H9 (cell line): ENCODE results near the gene PITX1. TPM values are rescaled to one million over a fixed set of nuclear protein-coding genes. Genes with fewer than 3 reads are reported as not detected.

ENCODE experiments used
- DNase-seq: peaks from one replicate; pipeline ENCODE4 v3.0.0-alpha.2; 2017
- H2AFZ ChIP-seq: one replicate; pipeline ENCODE4 v1.6.1; 2013; ENCODE audit warnings: mild to moderate bottlenecking, low read length, control low read depth, moderate library complexity
- H2AK5ac ChIP-seq: 2 replicates; pipeline ENCODE4 v1.6.1; 2013; ENCODE audit warnings: low read length, control low read depth, mixed read lengths; ENCODE audit not compliant: insufficient read length
- H2BK120ac ChIP-seq: one replicate; pipeline ENCODE4 v1.6.1; 2013; ENCODE audit warnings: low read depth, mild to moderate bottlenecking, low read length, control low read depth, inconsistent platforms; ENCODE audit not compliant: poor library complexity, severe bottlenecking
- H2BK12ac ChIP-seq: 2 replicates; pipeline ENCODE4 v1.6.1; 2013; ENCODE audit warnings: low read length, control low read depth, mixed read lengths, low read depth; ENCODE audit not compliant: insufficient read length
- H2BK15ac ChIP-seq: 2 replicates; pipeline ENCODE4 v1.6.1; 2013; ENCODE audit warnings: low read depth, low read length, control low read depth
- H2BK20ac ChIP-seq: one replicate; pipeline ENCODE4 v1.6.1; 2013; ENCODE audit warnings: low read depth, mild to moderate bottlenecking, low read length, control low read depth, inconsistent platforms; ENCODE audit not compliant: poor library complexity, severe bottlenecking
- H2BK5ac ChIP-seq: 2 replicates; pipeline ENCODE4 v1.6.1; 2013; ENCODE audit warnings: low read length, control low read depth, mixed read lengths; ENCODE audit not compliant: insufficient read length
- H3K14ac ChIP-seq: 2 replicates; pipeline ENCODE4 v1.6.1; 2013; ENCODE audit warnings: low read length, control low read depth; ENCODE audit not compliant: insufficient read depth
- H3K18ac ChIP-seq: 2 replicates; pipeline ENCODE4 v1.6.1; 2013; ENCODE audit warnings: low read depth, mild to moderate bottlenecking, mixed read lengths, low read length, control low read depth; ENCODE audit not compliant: insufficient read length
- H3K23ac ChIP-seq: 2 replicates; pipeline ENCODE4 v1.6.1; 2013; ENCODE audit warnings: low read length, control low read depth, mixed read lengths, low read depth; ENCODE audit not compliant: insufficient read length
- H3K23me2 ChIP-seq: 2 replicates; pipeline ENCODE4 v1.6.1; 2013; ENCODE audit warnings: low read depth, mild to moderate bottlenecking, mixed read lengths, low read length, control low read depth; ENCODE audit not compliant: insufficient read length, poor library complexity, severe bottlenecking
- H3K27ac ChIP-seq: 2 replicates; pipeline ENCODE4 v1.5.1; 2013; ENCODE audit warnings: low read length, control low read depth, mixed read lengths, low read depth; ENCODE audit not compliant: insufficient read length
- H3K27me3 ChIP-seq: 2 replicates; pipeline ENCODE4 v1.6.1; 2013; ENCODE audit warnings: low read length, control low read depth, inconsistent platforms; ENCODE audit not compliant: insufficient read depth
- H3K4ac ChIP-seq: 2 replicates; pipeline ENCODE4 v1.6.1; 2013; ENCODE audit warnings: low read depth, mild to moderate bottlenecking, control low read depth, inconsistent platforms, low read length, moderate library complexity
- H3K4me1 ChIP-seq: 2 replicates; pipeline ENCODE4 v1.6.1; 2013; ENCODE audit warnings: low read length, control low read depth, inconsistent platforms; ENCODE audit not compliant: insufficient read depth
- H3K4me2 ChIP-seq: 2 replicates; pipeline ENCODE4 v1.6.1; 2013; ENCODE audit warnings: low read length, control low read depth, mixed read lengths; ENCODE audit not compliant: insufficient read length, insufficient read depth
- H3K56ac ChIP-seq: 2 replicates; pipeline ENCODE4 v1.6.1; 2013; ENCODE audit warnings: low read depth, mild to moderate bottlenecking, mixed read lengths, low read length, control low read depth; ENCODE audit not compliant: insufficient read length
- H3K79me1 ChIP-seq: 2 replicates; pipeline ENCODE4 v1.6.1; 2013; ENCODE audit warnings: low read depth, mild to moderate bottlenecking, moderate library complexity, low read length, control low read depth, inconsistent platforms; ENCODE audit not compliant: insufficient read depth, poor library complexity, severe bottlenecking
- H3K79me2 ChIP-seq: 2 replicates; pipeline ENCODE4 v1.6.1; 2013; ENCODE audit warnings: low read length, control low read depth, inconsistent platforms; ENCODE audit not compliant: insufficient read depth
- H3K9ac ChIP-seq: 2 replicates; pipeline ENCODE4 v1.6.1; 2013; ENCODE audit warnings: low read length, control low read depth, mixed read lengths; ENCODE audit not compliant: insufficient read length; ENCODE audit errors: extremely low read depth
- H3K9me3 ChIP-seq: one replicate; pipeline ENCODE4 v1.6.1; 2013; ENCODE audit warnings: low read depth, low read length, inconsistent platforms; ENCODE audit not compliant: control insufficient read depth
- H3T11ph ChIP-seq: one replicate; pipeline ENCODE4 v1.6.1; 2013; ENCODE audit warnings: mild to moderate bottlenecking, low read length, control low read depth, inconsistent platforms
- H4K20me1 ChIP-seq: one replicate; pipeline ENCODE4 v1.6.1; 2013; ENCODE audit not compliant: control insufficient read depth, insufficient read length, insufficient read depth
- H4K5ac ChIP-seq: 2 replicates; pipeline ENCODE4 v1.6.1; 2013; ENCODE audit warnings: low read depth, mild to moderate bottlenecking, mixed read lengths, low read length, control low read depth; ENCODE audit not compliant: insufficient read length
- H4K8ac ChIP-seq: replicated peaks from 2 replicates; pipeline ENCODE4 v1.6.1; 2013; ENCODE audit warnings: low read length, control low read depth, mixed read lengths, low read depth; ENCODE audit not compliant: insufficient read length
- H4K91ac ChIP-seq: 2 replicates; pipeline ENCODE4 v1.6.1; 2013; ENCODE audit warnings: low read depth, mild to moderate bottlenecking, moderate library complexity, mixed read lengths, low read length, control low read depth; ENCODE audit not compliant: insufficient read length
- H3K27ac Mint-ChIP-seq, 3 experiments: 2 replicates in 2 of 3; 3 replicates in 1 of 3; pipeline ENCODE4 v1.8.0; 2020 to 2021; ENCODE audit warnings: mixed read lengths in 3 of 3, mild to moderate bottlenecking in 1 of 3, moderate library complexity in 1 of 3
- H3K27me3 Mint-ChIP-seq: 2 replicates; pipeline ENCODE4 v1.8.0; 2021; ENCODE audit warnings: low read depth, mild to moderate bottlenecking, moderate library complexity, mixed read lengths
- H3K36me3 Mint-ChIP-seq, 3 experiments: 2 replicates in 2 of 3; 3 replicates in 1 of 3; pipeline ENCODE4 v1.8.0; 2020 to 2021; ENCODE audit warnings: low read depth in 3 of 3, mixed read lengths in 3 of 3; ENCODE audit not compliant: insufficient read depth in 1 of 3
- H3K4me1 Mint-ChIP-seq, 2 experiments: 2 replicates each; pipeline ENCODE4 v1.8.0; 2020; ENCODE audit warnings: mixed read lengths in 2 of 2
- H3K4me3 Mint-ChIP-seq, 2 experiments: 2 replicates in 1 of 2; 3 replicates in 1 of 2; pipeline ENCODE4 v1.8.0; 2020 to 2021; ENCODE audit warnings: mild to moderate bottlenecking in 2 of 2, mixed read lengths in 2 of 2, moderate library complexity in 1 of 2
- H3K9me3 Mint-ChIP-seq, 2 experiments: 2 replicates in 1 of 2; 3 replicates in 1 of 2; pipeline ENCODE4 v1.8.0; 2020; ENCODE audit warnings: mild to moderate bottlenecking in 2 of 2, mixed read lengths in 2 of 2, moderate library complexity in 1 of 2
- WGBS: extraction: QIAGEN DNeasy Blood & Tissue Kit; methylation state at CpG from one replicate; pipeline ENCODE4 v1.1.7; 2013; ENCODE audit warnings: missing lambda C conversion rate, low lambda C conversion rate, mixed read lengths; ENCODE audit not compliant: insufficient read length; ENCODE audit errors: extremely low coverage; 5-methylcytosine and 5-hydroxymethylcytosine counted together
- total RNA-seq: library from RNA; stranded (reverse); gene quantifications from 2 replicates; pipeline ENCODE4 v1.2.1, GENCODE V29; 2021
- TF ChIP-seq, protein P1 (sequence below): fragments of 200-600 bp; sonication (generic); conservative IDR thresholded peaks from 3 replicates; pipeline ENCODE4 v1.8.0; 2021; ENCODE audit warnings: antibody characterized with exemption, mild to moderate bottlenecking

PITX1 gene
- total RNA-seq, 1 experiment from 2014 or later, result not detected

GRCh38 chr5:134979416-134979815 lies 54.6 kb downstream of the PITX1 start:
- Histone ChIP-seq H3K56ac (no peak overlapping the region), H4K5ac (no peak overlapping the region), H3T11ph (no peak overlapping the region), H2BK20ac (no peak overlapping the region), H3K27me3 (no peaks in the 10 kb centered on the region), H3K18ac (no peak overlapping the region), H3K27ac (no peak overlapping the region), H2AFZ (no peak overlapping the region), H2BK12ac (no peak overlapping the region), H2AK5ac (no peak overlapping the region), H3K23me2 (no peaks in the 10 kb centered on the region), H2BK120ac (no peak overlapping the region), H3K9ac (no peak overlapping the region), H3K14ac (no peak overlapping the region), H3K79me1 (no peaks in the 10 kb centered on the region), H4K20me1 (no peaks in the 10 kb centered on the region), H3K9me3 (peaks cover 27% of the 10 kb centered on the region), H3K4ac (no peak overlapping the region), H3K4me1 (no peaks in the 10 kb centered on the region), H3K79me2 (no peaks in the 10 kb centered on the region), H4K8ac (no peak overlapping the region), H2BK15ac (no peak overlapping the region), H4K91ac (no peak overlapping the region), H3K23ac (no peak overlapping the region), H2BK5ac (no peak overlapping the region), H3K4me2 (no peak overlapping the region)
- TF ChIP-seq, protein P1, sequence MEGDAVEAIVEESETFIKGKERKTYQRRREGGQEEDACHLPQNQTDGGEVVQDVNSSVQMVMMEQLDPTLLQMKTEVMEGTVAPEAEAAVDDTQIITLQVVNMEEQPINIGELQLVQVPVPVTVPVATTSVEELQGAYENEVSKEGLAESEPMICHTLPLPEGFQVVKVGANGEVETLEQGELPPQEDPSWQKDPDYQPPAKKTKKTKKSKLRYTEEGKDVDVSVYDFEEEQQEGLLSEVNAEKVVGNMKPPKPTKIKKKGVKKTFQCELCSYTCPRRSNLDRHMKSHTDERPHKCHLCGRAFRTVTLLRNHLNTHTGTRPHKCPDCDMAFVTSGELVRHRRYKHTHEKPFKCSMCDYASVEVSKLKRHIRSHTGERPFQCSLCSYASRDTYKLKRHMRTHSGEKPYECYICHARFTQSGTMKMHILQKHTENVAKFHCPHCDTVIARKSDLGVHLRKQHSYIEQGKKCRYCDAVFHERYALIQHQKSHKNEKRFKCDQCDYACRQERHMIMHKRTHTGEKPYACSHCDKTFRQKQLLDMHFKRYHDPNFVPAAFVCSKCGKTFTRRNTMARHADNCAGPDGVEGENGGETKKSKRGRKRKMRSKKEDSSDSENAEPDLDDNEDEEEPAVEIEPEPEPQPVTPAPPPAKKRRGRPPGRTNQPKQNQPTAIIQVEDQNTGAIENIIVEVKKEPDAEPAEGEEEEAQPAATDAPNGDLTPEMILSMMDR, result no peak
- no peaks in the 10 kb centered on the region for H3K4me1 Mint-ChIP-seq
- H3K27me3 Mint-ChIP-seq, result peaks cover 12% of the 10 kb centered on the region
- no CpG with 5 or more reads among the region's 3 CpGs for WGBS
- H3K4me3 Mint-ChIP-seq, result no peak overlapping the region
- peaks cover 75 to 78% of the 10 kb centered on the region in 2 experiments for H3K9me3 Mint-ChIP-seq
- no peak overlapping the region for H3K27ac Mint-ChIP-seq
- H3K36me3 Mint-ChIP-seq, result peaks cover 39 to 57% (median 51%) of the 10 kb centered on the region in 3 experiments
- DNase-seq, result no peak

Other genes with a start within 250 kb of the PITX1 start
- gene C5orf24, start 188.3 kb downstream of the PITX1 start, total RNA-seq, result 22.5 and 22.6 TPM in 2 replicates
- 31.3 and 31.7 TPM in 2 replicates for gene TXNDC15, start 159.9 kb downstream of the PITX1 start, total RNA-seq
- 11.0 and 11.9 TPM in 2 replicates for gene PCBD2, start 129.1 kb downstream of the PITX1 start, total RNA-seq
- 0.31 and 0.50 TPM in 2 replicates for gene CATSPER3, start 66.3 kb downstream of the PITX1 start, total RNA-seq